Mucosa of gallbladder (tissue), 1 donor: Measurements from ENCODE around the gene TLDC2. TPM values are rescaled to one million over a fixed set of nuclear protein-coding genes. Genes with fewer than 3 reads are reported as not detected.
"Not testable (repeated sequence)": the region's sequence is repeated elsewhere in the genome, so short reads cannot be mapped to it uniquely, and the experiment has no call there.

Source experiments
- DNase-seq: peaks from one replicate; pipeline ENCODE4 v3.0.0-alpha.2; 2020; ENCODE audit warnings: low spot score
- total RNA-seq: library from RNA; stranded (reverse); gene quantifications from one replicate; pipeline ENCODE4 v1.2.1, GENCODE V29; 2021
- donor health status: DM: no; HTN: no; CAD: no.

The TLDC2 gene
- total RNA-seq, 1 donor from 2014 or later, result 9.7 TPM

GRCh38 chr20:36905566-36905965, 29.6 kb downstream of the TLDC2 start:
- not testable (repeated sequence) for DNase-seq

- DNase-seq, result not testable (repeated sequence)
Measured at GRCh38 chr20:36906086-36906485, 30.1 kb downstream of the TLDC2 start.

- no peak for DNase-seq
Measured at GRCh38 chr20:36908603-36909002, 32.7 kb downstream of the TLDC2 start.

GRCh38 chr20:36916199-36916598, 40.3 kb downstream of the TLDC2 start:
- DNase-seq, result no peak

GRCh38 chr20:36917240-36917639, 41.3 kb downstream of the TLDC2 start:
- DNase-seq, result no peak

GRCh38 chr20:36917943-36918342, 42.0 kb downstream of the TLDC2 start:
- no peak for DNase-seq

- DNase-seq, result no peak
Measured at GRCh38 chr20:36919715-36920333, 43.9 kb downstream of the TLDC2 start.

- DNase-seq, result no peak
Measured at GRCh38 chr20:36920334-36920730, 44.4 kb downstream of the TLDC2 start.

- no peak for DNase-seq
Measured at GRCh38 chr20:36924167-36925045, 48.5 kb downstream of the TLDC2 start.

GRCh38 chr20:36925234-36925633, 49.3 kb downstream of the TLDC2 start:
- DNase-seq, result no peak

GRCh38 chr20:36926653-36927200, 50.8 kb downstream of the TLDC2 start:
- DNase-seq, result no peak

GRCh38 chr20:36927704-36928103, 51.8 kb downstream of the TLDC2 start:
- DNase-seq, result no peak

GRCh38 chr20:36929290-36929689, 53.4 kb downstream of the TLDC2 start:
- no peak for DNase-seq

- DNase-seq, result no peak
Measured at GRCh38 chr20:36929691-36930090, 53.8 kb downstream of the TLDC2 start.

- not testable (repeated sequence) for DNase-seq
Measured at GRCh38 chr20:36932067-36932466, 56.1 kb downstream of the TLDC2 start.

GRCh38 chr20:36932476-36933426, 56.8 kb downstream of the TLDC2 start:
- no peak for DNase-seq

GRCh38 chr20:36933571-36933970, 57.6 kb downstream of the TLDC2 start:
- not testable (repeated sequence) for DNase-seq

GRCh38 chr20:36936341-36936740, 60.4 kb downstream of the TLDC2 start:
- DNase-seq, result no peak

GRCh38 chr20:36936761-36937401, 60.9 kb downstream of the TLDC2 start:
- DNase-seq, result not testable (repeated sequence)

GRCh38 chr20:36937402-36937770, 61.4 kb downstream of the TLDC2 start:
- no peak for DNase-seq

GRCh38 chr20:36941401-36941835, 65.5 kb downstream of the TLDC2 start:
- DNase-seq, result no peak
